CD1c-positive myeloid dendritic cell (primary cell): Measurements from ENCODE around the gene ARHGAP27.
"Not testable (repeated sequence)": the region's sequence is repeated elsewhere in the genome, so short reads cannot be mapped to it uniquely, and the experiment has no call there.

Experiments used
- DNase-seq: peaks from one replicate; pipeline ENCODE4 v3.0.0-alpha.2; 2016; ENCODE audit errors: extremely low spot score

The ARHGAP27 gene

GRCh38 chr17:45432405-45433158 is at the start of gene ARHGAP27:
Gene ARHGAP27 (minus strand): TSS chr17:45432870. CDS start chr17:45430279, 2,591 bp downstream.
- peak; percentile 79 for DNase-seq

GRCh38 chr17:45482317-45482716 is 49.6 kb upstream of the ARHGAP27 start:
- DNase-seq: not testable (repeated sequence)

- not testable (repeated sequence) for DNase-seq
Observed at GRCh38 chr17:45475436-45475835, 42.8 kb upstream of the ARHGAP27 start.

- DNase-seq: not testable (repeated sequence)
Observed at GRCh38 chr17:45472249-45472648, 39.6 kb upstream of the ARHGAP27 start.

GRCh38 chr17:45469204-45469563 is 36.5 kb upstream of the ARHGAP27 start:
- not testable (repeated sequence) for DNase-seq

- DNase-seq: not testable (repeated sequence)
Observed at GRCh38 chr17:45468293-45469203, 35.9 kb upstream of the ARHGAP27 start.

- DNase-seq: peak; percentile 59
Observed at GRCh38 chr17:45461524-45462327, 29.1 kb upstream of the ARHGAP27 start.

GRCh38 chr17:45460422-45460821 is 27.8 kb upstream of the ARHGAP27 start:
- not testable (repeated sequence) for DNase-seq

GRCh38 chr17:45454341-45454740 is 21.7 kb upstream of the ARHGAP27 start:
- not testable (repeated sequence) for DNase-seq

- DNase-seq: not testable (repeated sequence)
Observed at GRCh38 chr17:45453731-45454130, 21.1 kb upstream of the ARHGAP27 start.

- not testable (repeated sequence) for DNase-seq
Observed at GRCh38 chr17:45453225-45453534, 20.5 kb upstream of the ARHGAP27 start.

- DNase-seq: not testable (repeated sequence)
Observed at GRCh38 chr17:45452329-45453224, 19.9 kb upstream of the ARHGAP27 start.

- DNase-seq: not testable (repeated sequence)
Observed at GRCh38 chr17:45451660-45452059, 19.0 kb upstream of the ARHGAP27 start.

GRCh38 chr17:45451131-45451530 is 18.5 kb upstream of the ARHGAP27 start:
- DNase-seq: no peak

GRCh38 chr17:45449708-45450329 is 17.1 kb upstream of the ARHGAP27 start:
- DNase-seq: not testable (repeated sequence)

GRCh38 chr17:45449260-45449659 is 16.6 kb upstream of the ARHGAP27 start:
- not testable (repeated sequence) for DNase-seq

- not testable (repeated sequence) for DNase-seq
Observed at GRCh38 chr17:45448483-45448882, 15.8 kb upstream of the ARHGAP27 start.

- DNase-seq: not testable (repeated sequence)
Observed at GRCh38 chr17:45448066-45448465, 15.4 kb upstream of the ARHGAP27 start.

- DNase-seq: not testable (repeated sequence)
Observed at GRCh38 chr17:45447650-45448049, 15.0 kb upstream of the ARHGAP27 start.
